GM18951 (cell line): ENCODE results near the gene TRIM36.

Source experiments
- POLR2A ChIP-seq: IDR thresholded peaks from 4 replicates; pipeline ENCODE4 v1.6.1; 2011; ENCODE audit warnings: mild to moderate bottlenecking; ENCODE audit not compliant: insufficient read length, insufficient read depth; ENCODE audit errors: extremely low read depth
- in situ Hi-C: fragments of 300-500 bp; cut with MboI; formaldehyde crosslinking; loops from one replicate; pipeline ENCODE4 v1.12.0; 2022; ENCODE audit warnings: low sequenced_read_pairs, mixed read lengths, inconsistent platforms; ENCODE audit not compliant: unreplicated experiment

Gene TRIM36, protein sequence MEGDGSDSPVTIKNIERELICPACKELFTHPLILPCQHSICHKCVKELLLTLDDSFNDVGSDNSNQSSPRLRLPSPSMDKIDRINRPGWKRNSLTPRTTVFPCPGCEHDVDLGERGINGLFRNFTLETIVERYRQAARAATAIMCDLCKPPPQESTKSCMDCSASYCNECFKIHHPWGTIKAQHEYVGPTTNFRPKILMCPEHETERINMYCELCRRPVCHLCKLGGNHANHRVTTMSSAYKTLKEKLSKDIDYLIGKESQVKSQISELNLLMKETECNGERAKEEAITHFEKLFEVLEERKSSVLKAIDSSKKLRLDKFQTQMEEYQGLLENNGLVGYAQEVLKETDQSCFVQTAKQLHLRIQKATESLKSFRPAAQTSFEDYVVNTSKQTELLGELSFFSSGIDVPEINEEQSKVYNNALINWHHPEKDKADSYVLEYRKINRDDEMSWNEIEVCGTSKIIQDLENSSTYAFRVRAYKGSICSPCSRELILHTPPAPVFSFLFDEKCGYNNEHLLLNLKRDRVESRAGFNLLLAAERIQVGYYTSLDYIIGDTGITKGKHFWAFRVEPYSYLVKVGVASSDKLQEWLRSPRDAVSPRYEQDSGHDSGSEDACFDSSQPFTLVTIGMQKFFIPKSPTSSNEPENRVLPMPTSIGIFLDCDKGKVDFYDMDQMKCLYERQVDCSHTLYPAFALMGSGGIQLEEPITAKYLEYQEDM

DNA sequence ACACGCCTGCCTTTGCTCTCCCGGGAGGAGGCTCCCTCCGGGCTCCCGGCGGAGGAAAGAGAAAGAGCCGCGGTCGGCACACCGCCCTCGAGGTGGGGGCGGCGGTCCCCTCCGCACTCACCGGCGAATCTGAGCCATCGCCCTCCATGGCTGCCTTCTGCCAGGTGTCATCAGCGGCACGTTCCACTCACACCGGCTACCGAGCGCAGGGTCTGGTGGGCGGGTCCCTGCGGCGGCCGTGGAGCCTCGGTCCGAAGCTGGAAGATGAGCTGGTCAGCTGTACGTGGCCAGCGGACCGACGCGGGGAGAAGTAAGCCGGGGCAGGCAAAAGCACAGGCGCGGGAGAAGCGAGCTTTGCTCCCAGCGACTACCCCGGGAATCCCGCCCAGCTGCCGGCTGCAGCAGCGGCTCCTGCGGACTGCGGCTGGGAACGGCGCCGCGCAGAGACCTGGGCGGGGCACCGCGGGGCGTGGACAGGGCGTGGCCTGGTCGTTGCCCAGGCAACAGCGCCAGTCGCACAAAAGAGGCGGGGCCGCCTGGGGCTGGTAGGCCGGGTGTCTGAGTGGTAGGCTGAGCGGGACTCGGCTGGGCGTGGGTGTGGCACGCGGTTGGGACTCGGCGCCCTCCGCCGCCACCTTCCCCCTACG lies at the start of gene TRIM36:
TRIM36 (minus strand) TSS at position 422 of the 647 bp plus-strand sequence; CDS start at position 148, 274 bp downstream.
- peak; percentile 34 for TF ChIP-seq POLR2A
- in situ Hi-C loops, result no loop called here

DNA sequence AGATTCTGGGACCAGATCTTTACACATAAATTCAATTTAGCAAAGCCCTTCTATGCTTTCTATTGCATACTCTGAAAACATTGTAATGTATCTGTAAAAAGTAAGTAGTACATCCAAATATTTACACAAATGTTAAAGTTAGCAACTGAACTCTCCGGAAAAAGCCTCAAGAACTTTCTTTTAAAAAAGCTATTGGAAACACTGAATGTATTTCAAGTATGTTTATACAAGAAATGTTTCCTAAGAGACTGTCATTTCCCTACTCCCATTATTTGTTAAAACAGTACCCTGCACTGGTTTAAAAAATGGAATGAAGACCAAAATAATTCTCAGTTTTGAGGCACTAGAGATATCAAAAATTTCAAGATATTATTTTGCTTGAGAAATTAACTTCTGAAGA lies 44.8 kb upstream of the TRIM36 start:
- in situ Hi-C loops, result no loop called here
- TF ChIP-seq POLR2A, result no peak

DNA sequence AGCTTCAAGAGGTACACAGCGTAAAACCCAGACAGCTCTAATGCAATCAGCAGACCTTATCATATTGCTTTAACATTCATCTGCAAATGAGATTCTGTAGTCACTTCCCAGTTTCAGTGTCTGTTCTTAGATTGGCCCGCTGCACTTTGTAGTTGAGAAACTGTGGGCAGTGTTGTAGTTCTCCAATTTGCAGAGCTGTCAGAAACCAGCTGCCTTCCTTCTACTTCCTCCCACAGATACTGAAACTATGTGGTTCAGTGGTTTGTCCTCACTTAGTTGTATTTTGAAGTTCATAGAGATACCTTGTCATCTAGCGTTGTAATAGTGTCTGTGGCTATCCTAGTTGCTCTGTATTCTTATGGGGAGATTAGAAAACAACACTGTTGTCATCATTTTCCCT lies 39.6 kb upstream of the TRIM36 start:
- no peak for TF ChIP-seq POLR2A
- in situ Hi-C loops, result no loop called here

DNA sequence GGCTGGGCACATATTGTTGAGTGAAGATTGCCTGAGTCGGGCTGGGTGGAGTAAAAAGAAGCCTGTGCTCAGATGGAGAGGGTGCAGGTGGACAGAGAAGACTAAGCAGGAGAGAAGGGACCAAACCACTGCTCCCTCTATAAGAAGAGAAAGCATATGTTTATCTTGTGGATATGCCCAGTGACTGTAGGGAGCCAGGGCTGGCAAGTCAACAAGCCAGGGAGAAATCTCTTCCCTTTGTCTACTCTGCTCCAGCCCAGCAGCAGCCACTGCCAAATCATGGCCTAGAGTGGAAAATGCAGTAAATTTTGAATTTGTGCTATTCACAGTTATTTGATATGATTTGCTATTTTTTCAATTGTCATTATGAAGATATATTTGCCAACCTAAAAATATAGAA lies 33.2 kb upstream of the TRIM36 start:
- in situ Hi-C loops, result no loop called here
- no peak for TF ChIP-seq POLR2A

DNA sequence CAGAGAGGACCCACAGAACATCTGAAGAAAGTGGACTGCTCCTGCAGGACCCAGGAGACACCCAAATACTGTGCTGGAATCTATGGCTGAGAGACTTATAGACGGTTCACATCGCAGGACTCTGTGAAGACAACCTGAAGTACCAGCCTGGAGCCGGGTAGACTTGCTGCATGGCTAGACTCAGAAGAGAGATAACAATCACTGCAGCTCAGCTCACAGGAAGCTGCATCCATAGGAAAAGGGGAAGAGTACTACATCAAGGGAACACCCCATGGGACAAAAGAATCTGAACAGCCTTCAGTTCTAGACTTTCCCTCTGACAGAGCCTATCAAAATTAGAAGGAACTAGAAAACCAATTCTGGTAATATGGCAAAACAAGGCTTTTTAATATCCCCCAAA lies 26.5 kb upstream of the TRIM36 start:
- in situ Hi-C loops, result no loop called here
- no peak for TF ChIP-seq POLR2A

DNA sequence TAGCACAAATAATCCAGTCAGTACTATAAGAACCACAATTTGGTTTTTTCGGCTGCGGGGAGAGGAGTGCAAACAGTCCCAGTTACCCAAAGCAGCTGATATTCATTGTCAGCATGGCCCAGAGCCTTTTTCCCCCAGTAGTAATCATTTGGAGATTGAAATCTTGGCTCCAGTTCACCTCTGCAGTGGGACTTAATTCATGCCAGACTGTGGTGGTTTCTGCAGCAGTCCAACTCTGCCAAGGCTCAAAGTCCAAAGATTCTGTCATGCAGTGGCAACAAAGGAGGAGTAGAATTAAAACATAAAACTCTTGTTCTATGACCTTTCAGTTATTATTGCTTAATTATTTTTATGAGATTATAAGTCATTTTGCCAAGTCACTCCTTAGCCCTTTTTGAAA lies 25.0 kb upstream of the TRIM36 start:
- in situ Hi-C loops, result no loop called here
- TF ChIP-seq POLR2A, result no peak

DNA sequence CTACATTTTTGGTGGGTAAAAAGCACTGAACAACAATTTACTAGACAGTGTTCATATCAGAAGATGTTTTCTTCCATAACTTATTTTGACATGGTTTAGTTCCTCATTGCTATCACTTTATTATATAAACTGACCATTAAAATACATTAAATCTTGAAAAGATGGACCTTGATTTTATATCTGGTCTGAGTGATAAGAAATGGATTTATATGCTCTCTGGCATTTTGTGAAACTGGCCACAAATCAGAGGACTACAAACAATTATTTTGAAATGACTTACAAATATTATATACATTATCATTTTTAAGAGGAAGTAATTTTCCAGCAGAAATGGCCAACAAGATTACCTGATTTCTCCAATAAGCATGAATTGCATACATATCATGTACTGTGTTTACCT lies 23.6 kb upstream of the TRIM36 start:
- no peak for TF ChIP-seq POLR2A
- in situ Hi-C loops, result no loop called here

DNA sequence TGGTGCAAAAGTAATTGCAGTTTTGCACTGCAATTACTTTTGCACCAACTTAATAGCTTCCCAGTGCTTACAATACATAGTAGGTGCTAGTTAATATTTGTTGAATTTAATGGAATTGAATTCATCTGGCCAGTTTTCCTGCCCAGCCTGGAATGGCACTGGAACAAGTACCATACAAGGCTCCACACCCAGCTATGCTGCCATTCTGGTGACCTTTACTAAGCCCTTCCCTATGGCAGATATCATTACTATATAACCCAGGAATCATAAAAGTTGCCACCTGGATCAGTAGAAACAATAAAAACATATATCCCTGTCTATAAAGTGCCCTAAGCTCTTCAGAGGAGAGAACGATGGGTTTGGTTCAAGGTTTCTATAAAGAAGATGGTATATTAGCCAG lies 22.4 kb upstream of the TRIM36 start:
- in situ Hi-C loops, result no loop called here
- TF ChIP-seq POLR2A, result no peak

DNA sequence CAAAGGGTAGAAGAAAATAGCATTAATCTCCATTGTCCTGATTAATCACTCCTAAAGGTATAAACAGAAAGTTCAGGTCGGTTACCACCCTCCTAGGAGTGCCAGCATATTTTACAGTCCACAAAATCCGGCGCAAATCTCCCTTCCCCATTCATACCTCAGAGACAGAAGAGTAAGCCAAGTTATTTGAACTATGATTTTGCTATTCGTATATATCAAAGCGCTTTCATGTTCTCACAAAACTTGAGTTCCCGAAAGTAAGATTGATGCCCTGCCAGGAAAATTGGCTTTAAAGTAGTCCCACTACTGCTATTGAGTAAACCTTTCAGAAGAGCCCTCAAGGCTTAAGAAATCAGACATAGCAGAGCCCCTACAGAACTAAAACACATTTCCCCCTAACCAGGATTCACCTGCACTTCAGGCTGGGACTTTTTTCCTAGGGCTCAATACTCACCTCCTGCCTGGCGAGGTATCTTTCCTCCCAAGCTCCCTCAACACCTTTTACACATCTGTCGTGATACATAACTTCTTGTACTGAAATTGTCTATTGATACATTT lies 21.8 kb upstream of the TRIM36 start:
- in situ Hi-C loops, result no loop called here
- TF ChIP-seq POLR2A, result no peak

DNA sequence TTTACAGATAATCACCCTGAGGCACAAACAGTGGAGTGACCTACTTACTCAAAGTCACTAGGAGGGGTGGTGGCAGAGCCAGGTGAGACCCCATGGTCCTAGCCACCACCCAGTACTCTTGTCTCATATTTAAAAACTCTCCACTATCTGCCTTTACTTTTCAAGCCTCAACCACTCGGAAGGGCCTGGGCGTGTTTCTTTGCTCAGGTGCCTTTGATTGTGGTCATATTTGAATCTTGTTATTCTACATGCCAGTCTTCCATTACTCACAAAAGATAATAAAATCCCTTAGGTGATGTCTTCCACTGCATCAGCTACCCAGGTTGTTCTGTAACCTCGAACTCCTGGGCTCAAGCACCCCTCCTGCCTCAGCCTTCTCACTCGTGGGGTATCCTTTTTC lies 20.7 kb upstream of the TRIM36 start:
- no peak for TF ChIP-seq POLR2A
- in situ Hi-C loops, result no loop called here

DNA sequence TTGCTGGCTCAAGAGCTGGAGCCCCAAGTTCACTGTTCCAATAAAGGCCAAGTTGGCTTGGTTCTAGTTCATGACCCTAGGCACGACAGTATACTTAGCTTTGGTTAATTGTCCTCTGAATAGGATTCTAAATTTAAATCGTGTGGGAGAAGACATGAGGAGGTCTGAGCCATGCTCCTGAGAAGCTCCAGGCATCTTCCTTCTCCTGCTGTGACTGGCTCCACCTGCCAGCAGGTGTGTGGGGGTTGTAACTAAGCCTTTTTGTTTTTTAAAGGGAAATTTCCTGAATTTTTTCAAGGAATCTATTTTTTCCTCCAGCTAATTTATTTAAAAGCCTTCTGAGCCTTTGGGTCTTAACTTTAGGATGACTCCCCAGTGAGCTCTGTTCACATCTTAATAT lies 20.2 kb upstream of the TRIM36 start:
- in situ Hi-C loops, result no loop called here
- no peak for TF ChIP-seq POLR2A

DNA sequence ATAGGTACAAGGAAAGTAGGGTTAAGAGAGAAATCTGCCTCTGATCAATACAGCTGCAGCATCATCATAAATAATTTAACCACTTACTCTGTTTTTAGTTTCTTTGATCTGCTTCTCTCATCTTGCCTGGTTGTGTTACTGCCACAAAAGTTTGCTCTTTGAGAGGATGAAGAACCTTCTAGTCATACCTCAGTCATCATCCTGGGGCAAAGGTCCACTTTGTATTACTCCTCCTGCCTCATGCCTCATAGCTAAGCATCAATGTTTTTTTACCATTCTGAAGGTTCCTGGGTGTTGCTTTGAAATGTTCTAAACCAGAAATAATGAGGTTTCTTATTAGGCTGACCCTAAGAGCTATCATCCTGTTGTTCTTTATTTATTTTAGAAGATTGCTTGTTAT lies 17.1 kb upstream of the TRIM36 start:
- TF ChIP-seq POLR2A, result no peak
- in situ Hi-C loops, result no loop called here

DNA sequence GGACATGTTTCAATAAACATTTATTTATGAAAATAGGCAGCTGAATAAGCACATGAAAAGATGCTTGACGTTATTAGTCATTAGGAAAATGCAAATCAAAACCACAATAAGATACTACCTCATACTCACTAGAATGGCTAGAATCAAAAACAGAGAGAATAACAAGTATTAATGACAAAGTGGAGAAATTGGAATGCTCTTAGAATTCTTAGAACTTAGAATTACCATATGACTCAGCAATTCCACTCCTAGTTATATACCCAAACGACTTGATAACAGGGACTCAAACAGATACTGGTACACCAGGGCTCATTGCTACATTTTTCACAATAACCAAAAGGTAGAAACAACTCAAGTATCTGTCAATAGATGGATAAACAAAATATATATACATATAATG lies 15.1 kb upstream of the TRIM36 start:
- in situ Hi-C loops, result no loop called here
- TF ChIP-seq POLR2A, result no peak

DNA sequence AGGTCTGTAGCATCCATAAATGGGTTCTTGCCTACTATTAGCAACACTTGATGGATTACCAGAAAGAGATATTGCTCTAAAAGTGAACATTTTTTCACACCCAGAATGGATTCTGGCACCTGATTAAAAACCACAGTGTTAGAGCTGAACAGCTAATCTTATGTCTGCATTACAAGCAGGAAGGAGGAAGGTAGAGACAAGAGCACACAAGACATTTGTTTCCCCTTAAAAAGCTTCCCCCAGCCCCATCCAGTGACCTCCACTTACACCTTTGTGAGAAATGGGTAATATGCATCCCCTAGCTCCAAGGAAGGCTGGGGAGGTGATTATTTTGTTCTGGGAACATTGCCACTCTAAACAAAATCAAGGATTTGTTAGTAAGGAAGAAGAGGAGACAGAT lies 12.0 kb upstream of the TRIM36 start:
- in situ Hi-C loops, result no loop called here
- TF ChIP-seq POLR2A, result no peak

DNA sequence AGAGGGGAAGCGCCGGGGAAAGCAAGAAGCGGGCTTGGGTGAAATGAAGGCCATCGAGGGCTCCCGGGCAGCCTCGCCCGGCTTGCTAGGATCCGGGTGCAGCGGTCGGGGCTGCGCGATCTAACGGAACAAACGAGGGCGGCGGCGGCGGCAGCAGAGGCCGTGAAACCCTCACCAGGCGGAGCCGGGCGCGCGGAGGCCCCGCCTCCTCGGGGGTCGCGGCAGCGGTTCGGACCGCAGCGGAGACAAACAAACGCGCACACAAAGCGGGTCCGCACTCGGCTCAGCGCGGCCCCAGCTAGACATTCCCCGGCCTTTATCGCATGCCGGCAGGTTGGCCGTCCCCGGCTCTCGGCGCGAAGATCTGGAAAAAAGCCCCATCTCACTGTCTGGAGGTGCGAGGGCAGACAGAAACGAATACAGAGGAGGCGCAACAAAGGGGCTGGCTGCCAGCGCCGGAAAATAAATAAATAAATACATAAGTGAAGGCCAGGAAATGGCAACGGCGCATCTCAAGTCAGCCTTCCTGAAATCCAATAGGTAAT lies 10.5 kb upstream of the TRIM36 start:
- in situ Hi-C loops, result no loop called here
- no peak for TF ChIP-seq POLR2A
